Esophagus (tissue), 2 donors: ENCODE measurements around the gene TESK2. TPM values are rescaled to one million over a fixed set of nuclear protein-coding genes. Genes with fewer than 3 reads are reported as not detected.

Experiments used
- H3K27ac ChIP-seq, 2 donors: one replicate each; pipeline ENCODE4 v1.5.1; 2013; ENCODE audit warnings: low read depth in 2 of 2, mild to moderate bottlenecking in 2 of 2, inconsistent platforms in 1 of 2, low read length in 1 of 2, moderate library complexity in 1 of 2
- H3K27me3 ChIP-seq, 2 donors: one replicate each; pipeline ENCODE4 v1.6.1; 2013; ENCODE audit warnings: low read length in 2 of 2, control low read depth in 1 of 2, mild to moderate bottlenecking in 1 of 2; ENCODE audit not compliant: insufficient read depth in 2 of 2, control insufficient read depth in 1 of 2
- H3K36me3 ChIP-seq, 2 donors: one replicate each; pipeline ENCODE4 v1.6.1; 2013; ENCODE audit warnings: low read length in 1 of 2; ENCODE audit not compliant: control insufficient read depth in 2 of 2, insufficient read depth in 2 of 2
- H3K4me1 ChIP-seq, 2 donors: one replicate each; pipeline ENCODE4 v1.6.1; 2013; ENCODE audit warnings: low read length in 1 of 2; ENCODE audit not compliant: control insufficient read depth in 2 of 2, insufficient read depth in 2 of 2
- H3K4me3 ChIP-seq, 2 donors: one replicate each; pipeline ENCODE4 v1.5.1; 2013; ENCODE audit warnings: low read length in 2 of 2, mild to moderate bottlenecking in 2 of 2, low read depth in 1 of 2, moderate library complexity in 1 of 2
- H3K9me3 ChIP-seq, 2 donors: one replicate each; pipeline ENCODE4 v1.6.1; 2013; ENCODE audit warnings: mild to moderate bottlenecking in 2 of 2, low read depth in 1 of 2, low read length in 1 of 2, moderate library complexity in 1 of 2; ENCODE audit not compliant: control insufficient read depth in 2 of 2, insufficient read depth in 1 of 2
- WGBS, 2 donors: extraction: QIAGEN DNeasy Blood & Tissue Kit; methylation state at CpG; one replicate each; pipeline ENCODE4 v1.1.7; 2013; 5-methylcytosine and 5-hydroxymethylcytosine counted together
- polyA plus RNA-seq, 2 donors: library from polyadenylated mRNA; stranded (reverse); fragments of 200-250 nt; gene quantifications; one replicate each; pipeline ENCODE4 v1.2.3, GENCODE V29; 2013
- donor health status: healthy with polysubstance abuse.
- donor health status: Bipolar disorder and iron deficiency.

TESK2 gene
- polyA plus RNA-seq, 2 donors, result 4.0 to 4.3 TPM

DNA sequence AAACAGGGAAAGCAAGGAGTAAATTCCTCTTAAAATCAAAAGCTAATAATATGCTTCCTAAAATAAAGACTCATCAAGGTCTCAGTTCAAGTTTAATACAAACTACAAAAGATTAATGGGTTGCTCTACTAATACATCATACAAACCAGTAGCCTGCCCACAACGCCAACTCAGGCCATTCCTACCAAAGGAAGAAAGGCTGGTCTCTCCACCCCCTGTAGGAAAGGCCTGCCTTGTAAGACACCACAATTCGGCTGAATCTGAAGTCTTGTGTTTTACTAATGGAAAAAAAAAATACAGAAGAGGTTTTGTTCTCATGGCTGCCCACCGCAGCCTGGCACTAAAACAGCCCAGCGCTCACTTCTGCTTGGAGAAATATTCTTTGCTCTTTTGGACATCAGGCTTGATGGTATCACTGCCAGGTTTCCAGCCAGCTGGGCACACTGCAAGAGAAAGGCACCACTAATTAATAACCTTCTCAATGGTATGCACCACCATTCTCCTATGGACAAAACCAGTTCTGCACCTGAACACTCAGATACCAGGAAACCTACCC is 20.1 kb upstream of the TESK2 start:
- Histone ChIP-seq H3K27me3 (no peaks in the 10 kb centered on the region), H3K4me1 (peaks cover 0 to 1% of the 10 kb centered on the region in 2 donors), H3K4me3 (no peak overlapping the region), H3K27ac (no peak overlapping the region), H3K36me3 (peaks cover 15 to 35% of the 10 kb centered on the region in 2 donors), H3K9me3 (no peaks in the 10 kb centered on the region)
- 86 to 91% methylated on average over 4 of the region's 4 CpGs for WGBS, 2 donors

DNA sequence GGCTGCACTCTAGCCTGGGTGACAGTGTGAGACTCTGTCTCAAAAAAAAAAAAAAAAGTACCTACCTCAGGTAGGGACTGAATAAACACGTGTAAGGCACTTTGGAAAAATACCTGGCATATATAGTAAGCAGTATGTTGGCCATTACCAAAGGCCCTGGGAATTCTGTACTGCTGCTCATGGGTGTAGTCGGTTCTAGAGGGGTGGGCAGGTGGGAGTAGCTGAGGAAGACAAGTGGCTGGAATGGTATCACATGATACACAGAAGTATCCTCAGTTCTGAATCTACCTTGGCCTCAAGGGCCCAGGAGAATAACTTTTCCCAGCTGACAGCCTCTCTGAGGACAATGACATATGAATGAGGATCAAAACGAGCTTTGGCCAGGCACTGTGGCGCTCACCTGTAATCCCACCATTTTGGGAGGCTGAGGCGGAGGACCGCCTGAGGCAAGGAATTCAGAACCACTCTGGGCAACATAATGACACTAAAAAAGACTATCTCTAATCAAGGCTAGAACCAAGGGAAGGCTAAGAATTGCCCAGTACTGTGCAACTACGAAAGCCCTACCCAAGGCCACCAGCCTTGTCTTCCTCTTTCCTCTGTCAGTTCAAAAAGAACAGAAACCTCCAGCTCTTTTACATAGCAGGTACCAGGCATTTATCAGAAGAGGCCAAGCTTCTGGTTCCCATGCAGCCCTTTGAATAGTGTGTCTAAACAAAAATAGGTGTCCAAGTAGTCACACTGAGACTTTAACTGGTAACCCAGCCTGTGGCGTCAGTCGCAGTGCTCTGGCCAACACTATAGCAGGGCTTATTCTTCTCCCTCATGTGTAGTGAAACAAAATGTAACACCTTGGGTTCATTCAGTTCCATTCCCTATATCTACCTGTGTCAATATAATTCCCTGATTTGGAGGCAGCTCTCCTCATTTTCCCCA is 19.3 kb upstream of the TESK2 start:
- no peaks in the 10 kb centered on the region for H3K27me3 ChIP-seq
- WGBS, 2 donors, result 64 to 72% methylated on average over 9 of the region's 9 CpGs
- peaks cover 15 to 34% of the 10 kb centered on the region in 2 donors for H3K36me3 ChIP-seq
- peaks cover 0 to 1% of the 10 kb centered on the region in 2 donors for H3K4me1 ChIP-seq
- no peak overlapping the region for H3K27ac ChIP-seq
- H3K4me3 ChIP-seq, result no peak overlapping the region
- H3K9me3 ChIP-seq, result no peaks in the 10 kb centered on the region

DNA sequence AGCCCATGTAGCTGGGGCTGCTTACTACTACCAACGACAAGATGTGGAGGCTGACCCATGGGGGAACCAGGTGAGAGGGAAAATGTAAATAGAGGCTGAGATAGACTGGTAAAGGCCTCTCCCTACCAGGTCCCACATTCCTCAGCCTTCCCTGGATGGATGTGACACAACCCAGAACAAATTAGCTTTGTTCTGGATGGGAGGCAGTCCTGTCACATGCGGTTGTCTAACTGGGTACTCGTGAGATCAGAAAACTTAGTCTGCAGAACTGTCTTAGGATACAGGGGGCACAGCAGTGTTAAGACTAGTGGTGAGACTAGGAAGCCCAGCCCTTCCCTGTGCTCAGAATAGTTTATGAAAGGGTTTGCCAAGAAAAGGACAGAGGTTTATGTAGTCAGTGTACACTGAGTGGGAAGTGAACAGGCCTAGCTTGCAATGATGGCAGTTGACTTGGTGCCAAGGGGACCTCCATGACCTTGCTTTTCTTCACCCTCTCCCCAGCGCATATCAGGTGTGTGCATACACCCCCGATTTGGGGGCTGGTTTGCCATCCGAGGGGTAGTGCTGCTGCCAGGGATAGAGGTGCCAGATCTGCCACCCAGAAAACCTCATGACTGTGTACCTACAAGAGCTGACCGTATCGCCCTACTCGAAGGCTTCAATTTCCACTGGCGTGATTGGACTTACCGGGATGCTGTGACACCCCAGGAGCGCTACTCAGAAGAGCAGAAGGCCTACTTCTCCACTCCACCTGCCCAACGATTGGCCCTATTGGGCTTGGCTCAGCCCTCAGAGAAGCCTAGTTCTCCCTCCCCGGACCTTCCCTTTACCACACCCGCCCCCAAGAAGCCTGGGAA is 17.6 kb upstream of the TESK2 start:
- Histone ChIP-seq H3K4me3 (no peak overlapping the region), H3K36me3 (peaks cover 12 to 22% of the 10 kb centered on the region in 2 donors)

DNA sequence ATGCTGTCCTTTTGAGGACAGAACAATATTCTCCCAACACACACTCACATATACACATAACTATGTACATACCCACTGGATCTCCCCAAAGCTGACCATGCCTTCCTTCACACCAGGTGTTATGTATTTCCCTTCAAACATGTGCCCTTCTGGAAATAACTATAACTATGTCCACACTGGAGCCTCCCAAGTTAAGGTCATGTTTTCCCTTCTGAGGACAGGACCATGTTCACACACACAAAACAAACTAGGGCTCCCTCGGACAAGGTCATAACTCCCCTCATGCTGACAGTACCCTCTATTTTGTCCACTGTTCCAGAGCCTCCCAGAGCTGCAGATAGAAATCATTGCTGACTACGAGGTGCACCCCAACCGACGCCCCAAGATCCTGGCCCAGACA is 16.9 kb upstream of the TESK2 start:
- Histone ChIP-seq H3K4me1 (no peaks in the 10 kb centered on the region), H3K27me3 (no peaks in the 10 kb centered on the region), H3K4me3 (no peak overlapping the region), H3K36me3 (peaks cover 12 to 22% of the 10 kb centered on the region in 2 donors), H3K27ac (peak overlapping the region in 1 of 2 donors; percentile 43), H3K9me3 (no peaks in the 10 kb centered on the region)
- 80 to 84% methylated on average over 4 of the region's 4 CpGs for WGBS, 2 donors

More for the DNA sequence above, 17.6 kb upstream of the TESK2 start:
- no peaks in the 10 kb centered on the region for H3K4me1 ChIP-seq
- H3K9me3 ChIP-seq, result no peaks in the 10 kb centered on the region
- peak overlapping the region in 1 of 2 donors; percentile 43 for H3K27ac ChIP-seq
- H3K27me3 ChIP-seq, result no peaks in the 10 kb centered on the region
- 66 to 69% methylated on average over 15 of the region's 15 CpGs for WGBS, 2 donors

DNA sequence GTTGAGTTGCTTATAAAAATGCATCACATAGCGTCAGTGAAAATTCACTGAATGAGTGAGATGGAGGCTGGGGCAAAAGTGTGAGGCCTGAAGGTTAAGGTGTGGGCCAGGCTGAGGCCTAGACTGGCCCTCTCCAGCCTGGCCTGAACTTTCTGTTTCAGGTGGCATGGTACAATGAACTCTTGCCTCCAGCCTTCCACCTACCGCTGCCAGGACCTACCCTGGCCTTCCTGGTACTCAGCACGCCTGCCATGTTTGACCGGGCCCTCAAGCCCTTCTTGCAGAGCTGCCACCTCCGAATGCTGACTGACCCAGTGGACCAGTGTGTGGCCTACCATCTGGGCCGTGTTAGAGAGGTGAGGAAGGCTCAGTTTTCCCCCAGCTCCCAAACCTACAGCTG is 16.2 kb upstream of the TESK2 start:
- Histone ChIP-seq H3K36me3 (peaks cover 8 to 21% of the 10 kb centered on the region in 2 donors), H3K27ac (no peak overlapping the region)

DNA sequence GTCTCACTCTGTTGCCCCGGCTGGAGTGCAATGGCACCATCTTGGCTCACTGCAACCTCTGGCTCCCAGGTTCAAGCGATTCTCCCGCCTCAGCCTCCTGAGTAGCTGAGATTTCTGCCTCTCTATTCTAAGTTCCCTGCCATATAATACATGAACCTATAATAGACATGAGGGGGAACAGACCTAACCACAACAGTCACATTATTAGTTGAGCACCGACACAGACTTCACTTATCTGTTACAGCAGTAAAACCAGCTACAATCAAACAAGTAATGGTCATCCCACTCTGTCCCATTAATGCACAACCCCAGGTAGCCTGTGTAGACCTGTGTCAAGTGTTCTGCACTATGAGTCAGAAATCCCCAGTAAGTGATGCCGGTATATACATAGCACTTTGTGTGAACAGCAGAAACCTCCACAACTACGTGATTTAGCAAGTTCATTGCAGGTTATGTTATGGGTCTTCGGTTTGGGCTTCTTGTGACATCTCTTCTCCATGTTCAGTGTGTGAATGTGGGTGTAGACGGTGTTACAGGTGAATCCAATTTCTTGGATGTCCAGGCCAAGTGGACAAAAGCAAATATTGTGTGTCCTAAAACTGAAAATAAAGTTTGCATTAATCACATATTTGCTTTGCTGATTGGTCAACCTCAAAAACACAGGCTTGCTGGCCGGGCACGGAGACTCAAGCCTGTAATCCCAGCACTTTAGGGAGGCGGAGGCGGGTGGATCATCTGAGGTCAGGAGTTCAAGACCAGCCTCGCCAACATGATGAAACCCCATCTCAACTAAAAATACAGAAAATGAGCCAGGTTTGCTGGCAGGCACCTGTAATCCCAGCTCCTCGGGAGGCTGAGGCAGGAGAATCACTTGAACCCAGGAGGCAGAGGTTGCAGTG is 12.7 kb upstream of the TESK2 start:
- no peak overlapping the region for H3K4me3 ChIP-seq
- no peaks in the 10 kb centered on the region for H3K9me3 ChIP-seq
- peaks cover 0 to 7% of the 10 kb centered on the region in 2 donors for H3K4me1 ChIP-seq
- H3K36me3 ChIP-seq, result no peaks in the 10 kb centered on the region
- no peaks in the 10 kb centered on the region for H3K27me3 ChIP-seq
- WGBS, 2 donors, result 89% methylated on average over 14 of the region's 14 CpGs
- H3K27ac ChIP-seq, result no peak overlapping the region

More for the DNA sequence above, 16.2 kb upstream of the TESK2 start:
- Histone ChIP-seq H3K9me3 (no peaks in the 10 kb centered on the region), H3K27me3 (no peaks in the 10 kb centered on the region), H3K4me1 (no peaks in the 10 kb centered on the region), H3K4me3 (no peak overlapping the region)
- WGBS, 2 donors, result 93 to 94% methylated on average over 6 of the region's 6 CpGs

DNA sequence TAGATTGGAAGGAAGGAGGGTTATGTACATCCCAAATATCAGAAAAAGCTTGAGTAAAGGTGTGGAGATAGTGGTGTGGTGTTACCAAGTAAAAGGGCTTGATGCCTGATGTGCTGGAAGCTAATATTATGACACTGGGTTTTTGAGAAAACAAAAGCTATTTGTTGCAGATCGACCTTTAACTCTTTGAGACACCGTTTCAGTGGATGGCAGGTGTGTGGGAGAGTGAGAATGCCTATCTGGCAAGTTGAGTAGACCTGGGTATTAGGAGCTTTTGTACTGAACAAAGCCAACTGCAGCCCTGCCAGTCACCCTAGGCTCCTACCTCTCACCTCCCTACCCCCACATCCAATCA is 10.5 kb upstream of the TESK2 start:
- peaks cover 2 to 7% of the 10 kb centered on the region in 2 donors for H3K4me1 ChIP-seq
- no peaks in the 10 kb centered on the region for H3K9me3 ChIP-seq
- H3K27me3 ChIP-seq, result no peaks in the 10 kb centered on the region
- H3K36me3 ChIP-seq, result no peaks in the 10 kb centered on the region
- no peak overlapping the region for H3K4me3 ChIP-seq
- H3K27ac ChIP-seq, result peak overlapping the region in 1 of 2 donors; percentile 53
- 49 to 63% methylated on average over 2 of the region's 2 CpGs for WGBS, 2 donors

DNA sequence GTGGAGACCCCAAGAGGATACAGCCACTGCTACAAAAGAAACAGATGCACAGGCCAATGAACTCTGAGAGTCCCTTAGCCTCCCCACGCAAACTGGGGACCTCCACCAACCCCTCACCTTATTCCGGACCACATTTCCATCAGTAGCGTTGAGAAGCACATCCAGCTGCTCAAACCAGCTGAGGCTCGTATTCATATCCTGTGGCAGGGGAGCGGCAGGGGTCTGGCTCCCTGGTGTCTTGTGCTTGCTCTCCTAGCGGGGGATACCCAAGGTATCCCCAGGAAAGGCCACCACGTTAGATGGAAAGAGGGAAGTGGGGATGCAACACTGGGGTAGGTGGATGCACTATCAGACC is 8.4 kb upstream of the TESK2 start:
- H3K4me3 ChIP-seq, result peak overlapping the region; percentile 53 to 58
- H3K9me3 ChIP-seq, result no peaks in the 10 kb centered on the region
- H3K4me1 ChIP-seq, result peaks cover 6 to 12% of the 10 kb centered on the region in 2 donors
- H3K27me3 ChIP-seq, result no peaks in the 10 kb centered on the region
- peak overlapping the region in 1 of 2 donors; percentile 75 for H3K27ac ChIP-seq
- 1 to 3% methylated on average over 7 of the region's 7 CpGs for WGBS, 2 donors
- peaks cover 0 to 4% of the 10 kb centered on the region in 2 donors for H3K36me3 ChIP-seq

DNA sequence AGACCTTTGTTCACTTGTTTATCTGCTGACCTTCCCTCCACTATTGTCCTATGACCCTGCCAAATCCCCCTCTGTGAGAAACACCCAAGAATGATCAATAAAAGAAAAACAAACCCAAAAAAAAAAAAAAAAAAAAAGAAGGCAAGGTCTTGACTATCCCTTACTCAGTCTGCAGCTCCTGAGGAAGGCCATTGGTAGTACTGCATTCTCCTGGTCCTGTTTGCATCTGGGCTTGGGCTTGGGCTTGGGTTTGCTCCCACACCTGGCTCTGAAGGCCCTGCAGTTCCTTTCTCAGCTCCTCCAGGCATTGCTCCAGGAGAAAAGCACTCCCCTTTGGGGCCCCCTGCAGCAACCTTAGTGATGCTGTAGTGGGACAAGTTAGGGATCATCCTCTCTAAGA is 7.3 kb upstream of the TESK2 start:
- Histone ChIP-seq H3K9me3 (no peaks in the 10 kb centered on the region), H3K4me1 (peaks cover 6 to 12% of the 10 kb centered on the region in 2 donors), H3K27me3 (no peaks in the 10 kb centered on the region), H3K27ac (no peak overlapping the region), H3K4me3 (no peak overlapping the region), H3K36me3 (peaks cover 0 to 4% of the 10 kb centered on the region in 2 donors)
